ENCODE measurements around the gene ZSCAN29. TPM values are rescaled to one million over a fixed set of nuclear protein-coding genes. Genes with fewer than 3 reads are reported as not detected.

The ZSCAN29 gene
- total and polyA plus RNA-seq, 5 donors from 2014 or later = 5.0 to 20.9 (median 6.9) TPM

DNA sequence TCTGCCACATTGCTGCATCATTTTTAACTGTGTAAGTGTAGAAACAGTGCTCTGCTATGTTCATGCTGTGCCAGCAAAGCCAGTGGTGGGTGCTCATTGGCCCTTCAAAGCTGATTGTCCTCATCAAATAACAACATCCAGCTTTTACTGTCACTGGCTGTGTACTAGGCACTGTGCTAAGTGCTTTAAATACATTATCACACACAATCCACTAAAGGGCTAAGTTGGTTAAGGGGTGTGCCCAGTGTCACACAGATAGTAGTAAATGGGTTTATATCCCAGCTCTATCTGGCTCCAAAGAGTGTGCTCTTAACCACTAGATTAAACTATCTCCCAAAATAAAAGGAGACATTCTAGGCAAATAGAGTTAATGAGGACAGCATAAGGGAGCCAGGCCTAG lies 7.8 kb upstream of the ZSCAN29 start:
- no peaks in the 10 kb centered on the region for H3K27me3 Mint-ChIP-seq

DNA sequence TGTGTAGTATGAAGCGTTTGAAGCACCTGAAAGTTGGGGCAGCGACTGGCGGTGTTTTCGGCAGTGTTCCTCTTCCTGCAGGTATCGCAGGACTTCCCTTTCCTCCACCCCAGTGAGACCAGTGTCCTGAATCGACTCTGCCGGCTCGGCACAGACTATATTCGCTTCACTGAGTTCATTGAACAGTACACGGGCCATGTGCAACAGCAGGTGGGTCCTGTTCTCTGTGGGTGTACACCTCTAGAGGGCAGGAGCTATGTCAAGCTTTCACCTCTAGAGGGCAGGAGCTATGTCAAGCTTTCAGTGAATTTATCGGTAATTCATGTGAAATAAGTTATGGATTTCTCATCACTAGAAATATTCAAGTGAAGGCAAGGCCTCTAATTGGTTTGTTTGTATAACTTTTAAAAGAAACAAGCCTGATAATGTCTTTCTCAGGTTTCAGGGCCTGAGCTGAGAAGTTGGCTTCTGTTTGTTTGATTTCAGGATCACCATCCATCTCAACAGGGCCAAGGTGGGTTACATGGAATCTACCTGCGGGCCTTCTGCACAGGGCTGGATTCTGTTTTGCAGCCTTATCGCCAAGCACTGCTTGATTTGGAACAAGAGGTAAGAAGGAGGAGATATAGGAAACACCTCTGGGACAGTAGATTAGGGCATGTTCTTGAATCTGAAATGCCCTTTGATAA lies 5.3 kb upstream of the ZSCAN29 start:
- Mint-ChIP-seq H3K27me3 (no peaks in the 10 kb centered on the region), H3K4me1 (peaks cover 18 to 32% (median 25%) of the 10 kb centered on the region in 4 donors), H3K36me3 (peaks cover 28% of the 10 kb centered on the region), H3K27ac (peak overlapping the region in 1 of 3 donors; percentile 52), H3K9me3 (no peaks in the 10 kb centered on the region), H3K4me3 (peak overlapping the region in 1 of 4 donors; percentile 51)
- ATAC-seq (ENCODE audit: low read depth in 2 of 2) (peak; percentile 64 to 76), DNase-seq (peak in 2 of 3 donors; percentile 36 to 68)
- Histone ChIP-seq H3K27ac (ENCODE audit: insufficient read depth, low read length, poor library complexity, severe bottlenecking) (no peak overlapping the region), H3K36me3 (ENCODE audit: control insufficient read depth, insufficient read depth, low read length) (peaks cover 37% of the 10 kb centered on the region), H3K27me3 (ENCODE audit: control insufficient read depth, insufficient read depth, low read length) (no peaks in the 10 kb centered on the region), H3K4me1 (ENCODE audit: control insufficient read depth, insufficient read depth, low read length, poor library complexity, severe bottlenecking) (peaks cover 20% of the 10 kb centered on the region), H3K9me3 (ENCODE audit: control insufficient read depth in 2 of 2, low read length in 2 of 2) (no peaks in the 10 kb centered on the region), H3K4me3 (ENCODE audit: low read depth, low read length) (no peak overlapping the region)

More for the DNA sequence above, 7.8 kb upstream of the ZSCAN29 start:
- Mint-ChIP-seq H3K36me3 (peaks cover 38% of the 10 kb centered on the region), H3K9me3 (no peaks in the 10 kb centered on the region), H3K27ac (peak overlapping the region in 1 of 3 donors; percentile 26), H3K4me1 (peaks cover 4 to 14% (median 11%) of the 10 kb centered on the region in 4 donors), H3K4me3 (no peak overlapping the region)
- no peaks in the 10 kb centered on the region for H3K9me3 ChIP-seq (ENCODE audit: control insufficient read depth in 2 of 2, low read length in 2 of 2)
- H3K4me1 ChIP-seq (ENCODE audit: control insufficient read depth, insufficient read depth, low read length, poor library complexity, severe bottlenecking) = peaks cover 4% of the 10 kb centered on the region
- no peaks in the 10 kb centered on the region for H3K27me3 ChIP-seq (ENCODE audit: control insufficient read depth, insufficient read depth, low read length)
- no peak for ATAC-seq (ENCODE audit: low read depth in 2 of 2)
- H3K4me3 ChIP-seq (ENCODE audit: low read depth, low read length) = no peak overlapping the region
- H3K36me3 ChIP-seq (ENCODE audit: control insufficient read depth, insufficient read depth, low read length) = peaks cover 58% of the 10 kb centered on the region
- no peak for DNase-seq
- no peak overlapping the region for H3K27ac ChIP-seq (ENCODE audit: insufficient read depth, low read length, poor library complexity, severe bottlenecking)

DNA sequence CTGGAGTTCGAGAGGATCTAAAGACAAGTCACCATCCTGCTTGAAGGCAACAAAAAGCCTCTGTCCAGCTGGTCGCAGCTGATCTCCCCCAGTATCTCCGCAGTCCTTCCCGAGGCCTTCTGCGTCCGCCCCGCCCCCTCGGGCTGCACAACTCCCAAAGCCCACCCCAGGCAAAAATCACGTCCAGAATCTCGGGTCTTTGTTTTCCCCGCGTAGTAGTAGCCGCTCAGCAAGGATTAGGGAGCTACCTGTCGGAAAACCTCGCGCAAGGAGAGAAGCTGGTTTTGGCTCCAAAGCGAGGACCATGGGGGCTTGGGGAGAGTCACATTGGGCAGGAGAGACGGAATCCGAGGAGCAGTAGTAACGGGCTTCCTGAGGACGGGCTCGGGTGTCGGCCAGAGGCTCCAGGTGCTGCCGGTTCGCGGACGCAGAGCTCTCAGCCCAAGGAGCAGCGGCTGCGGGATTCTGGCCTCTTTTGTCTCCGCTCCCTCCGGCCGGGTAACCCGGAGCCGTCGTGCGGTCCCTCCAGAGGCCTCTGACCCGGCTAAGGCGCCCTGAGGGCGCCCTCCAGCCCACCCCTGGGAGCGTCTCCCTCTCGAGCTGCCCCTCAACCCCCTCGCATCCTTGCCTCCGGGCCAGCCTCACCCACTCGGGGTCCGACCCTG lies 401 bp downstream of the ZSCAN29 start:
- H3K36me3 Mint-ChIP-seq = peaks cover 38% of the 10 kb centered on the region
- H3K27ac Mint-ChIP-seq = peak overlapping the region; percentile 82 to 96 (median 92)
- peaks cover 0 to 2% of the 10 kb centered on the region in 2 experiments for H3K9me3 ChIP-seq (ENCODE audit: control insufficient read depth in 2 of 2, low read length in 2 of 2)
- peaks cover 21% of the 10 kb centered on the region for H3K36me3 ChIP-seq (ENCODE audit: control insufficient read depth, insufficient read depth, low read length)
- no peaks in the 10 kb centered on the region for H3K27me3 ChIP-seq (ENCODE audit: control insufficient read depth, insufficient read depth, low read length)
- H3K9me3 Mint-ChIP-seq = peaks cover 0 to 24% (median 9%) of the 10 kb centered on the region in 7 donors
- peak overlapping the region; percentile 58 for H3K27ac ChIP-seq (ENCODE audit: insufficient read depth, low read length, poor library complexity, severe bottlenecking)
- H3K4me1 Mint-ChIP-seq = peaks cover 21 to 62% (median 49%) of the 10 kb centered on the region in 4 donors
- DNase-seq (no peak), ATAC-seq (ENCODE audit: low read depth in 2 of 2) (no peak)
- peaks cover 40% of the 10 kb centered on the region for H3K4me1 ChIP-seq (ENCODE audit: control insufficient read depth, insufficient read depth, low read length, poor library complexity, severe bottlenecking)
- peak overlapping the region; percentile 92 to 97 (median 95) for H3K4me3 Mint-ChIP-seq
- H3K27me3 Mint-ChIP-seq = no peaks in the 10 kb centered on the region
- H3K4me3 ChIP-seq (ENCODE audit: low read depth, low read length) = peak overlapping the region; percentile 81

DNA sequence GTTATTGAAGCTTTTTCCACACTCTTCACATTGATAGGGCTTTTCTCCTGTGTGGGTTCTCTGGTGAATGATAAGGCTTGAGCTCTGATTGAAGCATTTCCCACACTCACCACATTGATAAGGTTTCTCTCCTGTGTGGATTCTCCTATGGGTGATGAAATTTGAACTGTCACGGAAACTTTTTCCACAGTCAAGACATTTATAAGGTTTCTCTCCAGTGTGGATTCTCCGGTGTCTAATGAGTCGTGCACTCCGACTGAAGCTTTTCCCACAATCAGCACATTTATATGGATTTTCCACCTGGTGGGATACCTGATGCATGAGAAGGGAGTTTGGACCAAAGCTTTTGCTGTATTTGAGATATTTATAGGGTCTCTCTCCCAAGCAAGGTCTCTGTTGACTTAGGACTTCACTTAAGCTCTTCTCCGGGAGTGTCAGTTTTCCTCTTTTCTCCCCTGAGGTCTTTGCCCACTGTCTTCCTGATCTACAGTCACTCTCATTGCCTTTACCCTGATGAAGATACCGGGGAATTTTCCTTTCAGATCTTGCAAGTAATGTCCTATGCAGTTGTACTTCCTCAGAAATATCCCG lies 9.4 kb downstream of the ZSCAN29 start:
- Histone ChIP-seq H3K27ac (ENCODE audit: insufficient read depth, low read length, poor library complexity, severe bottlenecking) (no peak overlapping the region), H3K36me3 (ENCODE audit: control insufficient read depth, insufficient read depth, low read length) (peaks cover 58% of the 10 kb centered on the region), H3K9me3 (ENCODE audit: control insufficient read depth in 2 of 2, low read length in 2 of 2) (peaks cover 53 to 64% of the 10 kb centered on the region in 2 experiments), H3K4me3 (ENCODE audit: low read depth, low read length) (no peak overlapping the region), H3K4me1 (ENCODE audit: control insufficient read depth, insufficient read depth, low read length, poor library complexity, severe bottlenecking) (no peaks in the 10 kb centered on the region), H3K27me3 (ENCODE audit: control insufficient read depth, insufficient read depth, low read length) (no peaks in the 10 kb centered on the region)
- ATAC-seq (ENCODE audit: low read depth in 2 of 2) (no peak), DNase-seq (no peak)
- Mint-ChIP-seq H3K27me3 (no peaks in the 10 kb centered on the region), H3K27ac (no peak overlapping the region), H3K9me3 (peaks cover 7 to 68% (median 28%) of the 10 kb centered on the region in 7 donors), H3K36me3 (peaks cover 68% of the 10 kb centered on the region), H3K4me3 (no peak overlapping the region), H3K4me1 (peaks cover 0 to 9% (median 5%) of the 10 kb centered on the region in 4 donors)

DNA sequence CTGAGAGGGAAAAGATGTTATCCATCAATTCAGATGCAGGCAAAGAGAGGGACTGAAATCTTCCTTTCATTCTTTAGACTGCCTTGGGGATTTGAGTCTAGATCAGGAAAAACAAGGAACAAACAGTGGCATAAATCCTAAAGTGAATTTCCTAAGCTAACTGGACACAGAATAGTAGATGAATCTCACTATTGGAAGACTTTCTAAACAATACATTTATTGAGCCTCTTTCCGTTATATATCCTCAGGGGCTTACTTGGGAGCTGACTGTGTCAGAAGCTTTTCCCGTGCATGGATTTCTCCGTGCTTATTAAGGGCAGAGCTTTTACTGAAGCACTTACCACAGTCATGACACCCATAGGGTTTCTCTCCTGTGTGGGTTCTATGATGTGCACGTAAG lies 10.0 kb downstream of the ZSCAN29 start:
- Histone ChIP-seq H3K4me1 (ENCODE audit: control insufficient read depth, insufficient read depth, low read length, poor library complexity, severe bottlenecking) (no peaks in the 10 kb centered on the region), H3K9me3 (ENCODE audit: control insufficient read depth in 2 of 2, low read length in 2 of 2) (peaks cover 53 to 64% of the 10 kb centered on the region in 2 experiments), H3K36me3 (ENCODE audit: control insufficient read depth, insufficient read depth, low read length) (peaks cover 52% of the 10 kb centered on the region), H3K4me3 (ENCODE audit: low read depth, low read length) (no peak overlapping the region), H3K27ac (ENCODE audit: insufficient read depth, low read length, poor library complexity, severe bottlenecking) (no peak overlapping the region), H3K27me3 (ENCODE audit: control insufficient read depth, insufficient read depth, low read length) (no peaks in the 10 kb centered on the region)
- Mint-ChIP-seq H3K36me3 (peaks cover 63% of the 10 kb centered on the region), H3K9me3 (peaks cover 7 to 66% (median 28%) of the 10 kb centered on the region in 7 donors), H3K4me1 (peaks cover 0 to 6% (median 4%) of the 10 kb centered on the region in 4 donors), H3K4me3 (no peak overlapping the region), H3K27me3 (no peaks in the 10 kb centered on the region), H3K27ac (no peak overlapping the region)
- no peak for ATAC-seq (ENCODE audit: low read depth in 2 of 2)
- DNase-seq = no peak

DNA sequence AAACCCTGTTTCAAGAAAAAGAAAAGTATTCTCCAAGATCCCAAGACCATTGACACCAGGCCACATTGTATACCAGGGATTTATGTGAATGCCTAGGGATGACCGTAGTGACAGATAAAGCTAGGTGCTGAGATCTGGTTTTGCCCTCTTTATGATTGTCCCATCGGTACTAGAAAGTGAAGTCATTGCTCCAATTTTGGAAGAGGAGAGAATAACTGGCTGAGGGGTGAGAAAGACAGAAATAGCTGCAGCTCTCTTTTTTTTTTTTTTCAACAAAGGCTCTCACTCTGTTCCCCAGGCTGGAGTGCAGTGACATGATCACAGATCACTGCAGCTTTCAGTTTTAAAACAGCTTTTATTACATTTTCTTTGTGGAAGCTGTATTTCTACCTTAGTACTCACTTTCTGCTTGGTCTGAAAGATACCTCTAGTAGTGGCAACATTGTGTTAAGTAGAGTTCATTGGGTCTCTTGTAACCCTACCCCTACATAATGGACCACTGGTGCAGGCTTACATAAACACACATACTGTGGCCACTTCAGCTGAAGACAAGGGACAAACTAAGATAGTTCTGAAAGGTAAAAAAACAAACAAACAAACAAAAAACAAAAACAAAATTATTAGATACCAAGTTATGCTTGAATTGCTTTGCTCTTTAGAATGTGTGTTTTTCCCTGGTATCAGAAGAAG lies 18.0 kb downstream of the ZSCAN29 start:
- peaks cover 0 to 2% (median 0%) of the 10 kb centered on the region in 7 donors for H3K9me3 Mint-ChIP-seq
- no peaks in the 10 kb centered on the region for H3K4me1 Mint-ChIP-seq
- H3K4me3 Mint-ChIP-seq = no peak overlapping the region
- Histone ChIP-seq H3K27me3 (ENCODE audit: control insufficient read depth, insufficient read depth, low read length) (no peaks in the 10 kb centered on the region), H3K4me3 (ENCODE audit: low read depth, low read length) (no peak overlapping the region), H3K27ac (ENCODE audit: insufficient read depth, low read length, poor library complexity, severe bottlenecking) (no peak overlapping the region), H3K9me3 (ENCODE audit: control insufficient read depth in 2 of 2, low read length in 2 of 2) (peaks cover 0 to 2% of the 10 kb centered on the region in 2 experiments), H3K4me1 (ENCODE audit: control insufficient read depth, insufficient read depth, low read length, poor library complexity, severe bottlenecking) (no peaks in the 10 kb centered on the region), H3K36me3 (ENCODE audit: control insufficient read depth, insufficient read depth, low read length) (peaks cover 15% of the 10 kb centered on the region)
- DNase-seq (no peak), ATAC-seq (ENCODE audit: low read depth in 2 of 2) (no peak)
- H3K27me3 Mint-ChIP-seq = no peaks in the 10 kb centered on the region
- H3K27ac Mint-ChIP-seq = no peak overlapping the region
- peaks cover 33% of the 10 kb centered on the region for H3K36me3 Mint-ChIP-seq

DNA sequence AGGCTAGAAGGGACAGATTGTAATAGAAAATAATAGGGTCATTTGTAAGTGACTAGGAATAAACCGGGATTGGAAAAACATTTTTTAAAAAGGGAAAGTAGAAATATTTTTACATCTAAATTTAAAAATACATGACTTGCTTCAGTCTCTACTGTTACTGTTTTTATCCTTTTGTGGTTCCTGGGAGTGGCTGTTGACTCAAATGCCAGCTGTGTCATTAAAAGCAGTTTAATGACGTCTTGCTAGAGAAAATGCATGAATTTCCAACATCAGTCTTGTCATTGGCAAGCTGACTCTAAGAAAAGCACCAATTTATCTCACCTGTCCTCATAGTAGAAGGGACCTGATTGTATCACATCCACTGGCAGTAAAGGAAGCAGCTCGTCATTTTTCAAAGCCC lies 23.7 kb downstream of the ZSCAN29 start:
- Mint-ChIP-seq H3K36me3 (peaks cover 35% of the 10 kb centered on the region), H3K27me3 (no peaks in the 10 kb centered on the region), H3K4me1 (no peaks in the 10 kb centered on the region), H3K4me3 (no peak overlapping the region), H3K9me3 (no peaks in the 10 kb centered on the region), H3K27ac (no peak overlapping the region)
- ATAC-seq (ENCODE audit: low read depth in 2 of 2) = no peak
- Histone ChIP-seq H3K4me1 (ENCODE audit: control insufficient read depth, insufficient read depth, low read length, poor library complexity, severe bottlenecking) (no peaks in the 10 kb centered on the region), H3K9me3 (ENCODE audit: control insufficient read depth in 2 of 2, low read length in 2 of 2) (no peaks in the 10 kb centered on the region), H3K4me3 (ENCODE audit: low read depth, low read length) (no peak overlapping the region), H3K27ac (ENCODE audit: insufficient read depth, low read length, poor library complexity, severe bottlenecking) (no peak overlapping the region), H3K27me3 (ENCODE audit: control insufficient read depth, insufficient read depth, low read length) (no peaks in the 10 kb centered on the region), H3K36me3 (ENCODE audit: control insufficient read depth, insufficient read depth, low read length) (peaks cover 12% of the 10 kb centered on the region)
- no peak for DNase-seq

Measured in CD4-positive, CD25-positive, alpha-beta regulatory T cell (primary cell).